Neural progenitor cell (in vitro differentiated cells): ENCODE results near the gene UNK. TPM values are rescaled to one million over a fixed set of nuclear protein-coding genes. Genes with fewer than 3 reads are reported as not detected.
A peak's percentile ranks its signal among the peaks of the same experiment; 100 is the strongest.

Source experiments
- DNase-seq: peaks from one replicate; pipeline ENCODE4 v3.0.0-alpha.2; 2016; ENCODE audit warnings: low spot score
- H2AFZ ChIP-seq: fragments of 200-600 bp; sonication (generic); replicated peaks from 2 replicates; pipeline ENCODE4 v1.6.1; 2016; ENCODE audit warnings: antibody characterized with exemption
- H3F3A ChIP-seq: fragments of 200-600 bp; sonication (generic); 2 replicates; pipeline ENCODE4 v1.6.1; 2016; ENCODE audit warnings: antibody characterized with exemption, low read depth
- H3K27ac ChIP-seq: fragments of 200-600 bp; sonication (generic); 2 replicates; pipeline ENCODE4 v1.5.1; 2016; ENCODE audit warnings: mild to moderate bottlenecking
- H3K27me3 ChIP-seq: fragments of 200-600 bp; sonication (generic); 2 replicates; pipeline ENCODE4 v1.6.1; 2016; ENCODE audit warnings: mild to moderate bottlenecking, moderate library complexity
- H3K36me3 ChIP-seq: fragments of 200-600 bp; sonication (generic); 2 replicates; pipeline ENCODE4 v1.5.1; 2016
- H3K4me1 ChIP-seq: fragments of 200-600 bp; sonication (generic); 2 replicates; pipeline ENCODE4 v1.6.1; 2016; ENCODE audit warnings: mixed run types
- H3K4me2 ChIP-seq: fragments of 200-600 bp; sonication (generic); 2 replicates; pipeline ENCODE4 v1.6.1; 2016
- H3K4me3 ChIP-seq: fragments of 200-600 bp; sonication (generic); 2 replicates; pipeline ENCODE4 v1.5.1; 2016
- H3K79me2 ChIP-seq: fragments of 200-600 bp; sonication (generic); 2 replicates; pipeline ENCODE4 v1.6.1; 2016; ENCODE audit warnings: low read depth
- H3K9ac ChIP-seq: fragments of 200-600 bp; sonication (generic); 2 replicates; pipeline ENCODE4 v1.6.1; 2016
- H3K9me3 ChIP-seq: fragments of 200-600 bp; sonication (generic); 2 replicates; pipeline ENCODE4 v1.5.1; 2016; ENCODE audit warnings: low read depth
- H4K20me1 ChIP-seq: fragments of 200-600 bp; sonication (generic); 2 replicates; pipeline ENCODE4 v1.6.1; 2016; ENCODE audit warnings: low read depth
- H3K27ac Mint-ChIP-seq: 3 replicates; pipeline ENCODE4 v1.8.0; 2021; ENCODE audit warnings: mixed read lengths
- H3K27me3 Mint-ChIP-seq: 2 replicates; pipeline ENCODE4 v1.8.0; 2022; ENCODE audit warnings: low read depth, mild to moderate bottlenecking, inconsistent platforms, moderate library complexity, mixed read lengths; ENCODE audit not compliant: insufficient read depth
- H3K36me3 Mint-ChIP-seq: 3 replicates; pipeline ENCODE4 v1.8.0; 2021; ENCODE audit warnings: mixed read lengths
- H3K4me1 Mint-ChIP-seq: 3 replicates; pipeline ENCODE4 v1.8.0; 2021; ENCODE audit warnings: mixed read lengths
- H3K4me3 Mint-ChIP-seq: 3 replicates; pipeline ENCODE4 v1.8.0; 2021; ENCODE audit warnings: mild to moderate bottlenecking, moderate library complexity, mixed read lengths
- H3K9me3 Mint-ChIP-seq: 3 replicates; pipeline ENCODE4 v1.8.0; 2020; ENCODE audit warnings: mixed read lengths
- EZH2 ChIP-seq: fragments of 200-600 bp; sonication (generic); IDR thresholded peaks from 2 replicates; pipeline ENCODE4 v1.6.1; 2017; ENCODE audit warnings: antibody characterized with exemption, mild to moderate bottlenecking, moderate library complexity
- EZH2phosphoT487 ChIP-seq: fragments of 200-600 bp; sonication (generic); IDR thresholded peaks from 2 replicates; pipeline ENCODE4 v1.6.1; 2017; ENCODE audit warnings: antibody characterized with exemption
- total RNA-seq: library from RNA; depleted of rRNA; stranded (reverse); fragments of >200 nt; gene quantifications from 2 replicates; pipeline ENCODE4 v1.2.3, GENCODE V29; 2015; ENCODE audit warnings: low replicate concordance
- TF ChIP-seq, protein P1 (sequence below): fragments of 200-600 bp; sonication (generic); IDR thresholded peaks from 2 replicates; pipeline ENCODE4 v1.5.1; 2017; ENCODE audit warnings: antibody characterized with exemption, mild to moderate bottlenecking

The UNK gene
- total RNA-seq, 1 donor from 2014 or later: 38.5 TPM

DNA sequence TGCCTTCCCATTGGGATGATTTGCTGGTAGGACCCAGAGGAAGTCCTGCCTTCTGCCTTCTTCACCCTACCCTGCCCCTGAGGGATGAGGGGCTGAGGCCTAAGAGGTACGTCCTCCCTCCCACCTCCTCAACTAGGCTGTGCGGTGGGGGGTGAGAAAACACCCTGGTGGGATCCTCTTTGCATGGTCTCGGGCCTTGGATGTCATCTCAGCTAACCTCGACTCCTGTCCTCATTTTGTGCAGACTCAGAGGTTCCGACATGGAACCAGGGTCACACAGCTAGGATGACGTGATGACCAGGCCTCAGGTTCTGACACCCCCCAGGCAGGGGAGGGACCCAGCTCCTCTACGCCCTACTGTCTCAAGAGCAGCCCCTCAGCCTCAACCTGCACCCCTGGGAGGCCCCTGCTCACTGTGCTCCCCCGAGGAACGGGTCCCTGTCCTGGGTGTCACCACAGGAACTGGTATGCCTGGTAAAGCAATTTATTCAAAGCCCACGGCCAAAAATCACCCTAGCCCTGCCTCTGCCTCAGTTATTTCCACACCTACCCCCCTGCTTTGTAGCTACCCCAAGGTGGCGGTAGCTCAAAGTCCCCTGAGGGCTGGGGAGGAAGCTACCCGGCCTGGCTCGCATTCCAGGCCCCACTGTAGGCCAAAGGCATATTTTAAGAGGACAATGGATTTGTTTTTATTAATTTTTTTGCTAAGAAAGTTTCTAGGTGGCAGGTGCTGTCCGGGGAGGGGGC, 42.1 kb downstream of the UNK start:
- no peaks in the 10 kb centered on the region for H3K36me3 ChIP-seq
- peak overlapping the region; percentile 70 for H3K4me2 ChIP-seq
- Mint-ChIP-seq H3K4me3 (no peak overlapping the region), H3K4me1 (peaks cover 14% of the 10 kb centered on the region), H3K27me3 (peaks cover 9% of the 10 kb centered on the region), H3K9me3 (no peaks in the 10 kb centered on the region), H3K27ac (no peak overlapping the region), H3K36me3 (peaks cover 3% of the 10 kb centered on the region)
- H3K79me2 ChIP-seq: no peaks in the 10 kb centered on the region
- H3F3A ChIP-seq: peaks cover 21% of the 10 kb centered on the region
- H3K4me1 ChIP-seq: peaks cover 19% of the 10 kb centered on the region
- H3K4me3 ChIP-seq: no peak overlapping the region
- no peak for TF ChIP-seq EZH2phosphoT487
- TF ChIP-seq, protein P1, sequence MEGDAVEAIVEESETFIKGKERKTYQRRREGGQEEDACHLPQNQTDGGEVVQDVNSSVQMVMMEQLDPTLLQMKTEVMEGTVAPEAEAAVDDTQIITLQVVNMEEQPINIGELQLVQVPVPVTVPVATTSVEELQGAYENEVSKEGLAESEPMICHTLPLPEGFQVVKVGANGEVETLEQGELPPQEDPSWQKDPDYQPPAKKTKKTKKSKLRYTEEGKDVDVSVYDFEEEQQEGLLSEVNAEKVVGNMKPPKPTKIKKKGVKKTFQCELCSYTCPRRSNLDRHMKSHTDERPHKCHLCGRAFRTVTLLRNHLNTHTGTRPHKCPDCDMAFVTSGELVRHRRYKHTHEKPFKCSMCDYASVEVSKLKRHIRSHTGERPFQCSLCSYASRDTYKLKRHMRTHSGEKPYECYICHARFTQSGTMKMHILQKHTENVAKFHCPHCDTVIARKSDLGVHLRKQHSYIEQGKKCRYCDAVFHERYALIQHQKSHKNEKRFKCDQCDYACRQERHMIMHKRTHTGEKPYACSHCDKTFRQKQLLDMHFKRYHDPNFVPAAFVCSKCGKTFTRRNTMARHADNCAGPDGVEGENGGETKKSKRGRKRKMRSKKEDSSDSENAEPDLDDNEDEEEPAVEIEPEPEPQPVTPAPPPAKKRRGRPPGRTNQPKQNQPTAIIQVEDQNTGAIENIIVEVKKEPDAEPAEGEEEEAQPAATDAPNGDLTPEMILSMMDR: no peak
- TF ChIP-seq EZH2: no peak
- H2AFZ ChIP-seq: no peak overlapping the region
- H4K20me1 ChIP-seq: no peaks in the 10 kb centered on the region
- H3K9ac ChIP-seq: no peak overlapping the region
- peak overlapping the region; percentile 83 for H3K27ac ChIP-seq
- no peaks in the 10 kb centered on the region for H3K27me3 ChIP-seq
- no peaks in the 10 kb centered on the region for H3K9me3 ChIP-seq
- DNase-seq: no peak

- no peak overlapping the region for H3K9ac ChIP-seq
- H3K4me3 ChIP-seq: peak overlapping the region; percentile 37
- peak overlapping the region; percentile 95 for H2AFZ ChIP-seq
These were observed 42.9 kb downstream of the UNK start for GRCh38 chr17:75827308-75828075.

GRCh38 chr17:75828076-75828400, 43.4 kb downstream of the UNK start:
- H3K27ac ChIP-seq: no peak overlapping the region
- peak overlapping the region; percentile 70 for H3K4me2 ChIP-seq
- no peaks in the 10 kb centered on the region for H3K27me3 ChIP-seq
- H4K20me1 ChIP-seq: no peaks in the 10 kb centered on the region
- H3K4me1 Mint-ChIP-seq: peaks cover 22% of the 10 kb centered on the region
- no peaks in the 10 kb centered on the region for H3K36me3 ChIP-seq
- H2AFZ ChIP-seq: peak overlapping the region; percentile 95
- H3K27ac Mint-ChIP-seq: peak overlapping the region; percentile 66
- H3K9me3 Mint-ChIP-seq: no peaks in the 10 kb centered on the region
- H3K4me3 ChIP-seq: peak overlapping the region; percentile 37
- peaks cover 7% of the 10 kb centered on the region for H3K27me3 Mint-ChIP-seq
- no peaks in the 10 kb centered on the region for H3K9me3 ChIP-seq
- TF ChIP-seq, protein P1: no peak
- TF ChIP-seq EZH2: no peak
- TF ChIP-seq EZH2phosphoT487: no peak
- H3K36me3 Mint-ChIP-seq: peaks cover 3% of the 10 kb centered on the region
- peak overlapping the region; percentile 50 for H3K4me3 Mint-ChIP-seq
- no peak overlapping the region for H3K9ac ChIP-seq
- no peaks in the 10 kb centered on the region for H3K79me2 ChIP-seq
- H3F3A ChIP-seq: peaks cover 24% of the 10 kb centered on the region
- peaks cover 25% of the 10 kb centered on the region for H3K4me1 ChIP-seq
- no peak for DNase-seq

More at GRCh38 chr17:75827308-75828075, 42.9 kb downstream of the UNK start:
- peaks cover 19% of the 10 kb centered on the region for H3K4me1 ChIP-seq
- peak overlapping the region; percentile 83 for H3K27ac ChIP-seq
- Mint-ChIP-seq H3K36me3 (peaks cover 3% of the 10 kb centered on the region), H3K4me3 (peak overlapping the region; percentile 50), H3K27ac (peak overlapping the region; percentile 66), H3K9me3 (no peaks in the 10 kb centered on the region), H3K4me1 (peaks cover 19% of the 10 kb centered on the region), H3K27me3 (peaks cover 7% of the 10 kb centered on the region)
- no peaks in the 10 kb centered on the region for H4K20me1 ChIP-seq
- no peaks in the 10 kb centered on the region for H3K36me3 ChIP-seq
- H3F3A ChIP-seq: peaks cover 21% of the 10 kb centered on the region
- no peaks in the 10 kb centered on the region for H3K9me3 ChIP-seq
- no peaks in the 10 kb centered on the region for H3K79me2 ChIP-seq
- H3K4me2 ChIP-seq: peak overlapping the region; percentile 70
- TF ChIP-seq EZH2phosphoT487: no peak
- TF ChIP-seq, protein P1: peak; percentile 76
- H3K27me3 ChIP-seq: no peaks in the 10 kb centered on the region
- DNase-seq: peak; percentile 87
